Prostate gland (tissue), 2 donors: ENCODE measurements around the gene POGLUT2.

Experiments
- CTCF ChIP-seq, 4 experiments: fragments of 200-600 bp in 2 of 4; fragments of 450-650 bp in 2 of 4; sonication (generic) in 2 of 4; IDR thresholded peaks; 1 replicate in 3 of 4; 2 replicates in 1 of 4; pipeline ENCODE4 v1.5.1; 2016 to 2019; ENCODE audit warnings: antibody characterized with exemption in 4 of 4, mild to moderate bottlenecking in 2 of 4, moderate library complexity in 2 of 4
- POLR2A ChIP-seq: fragments of 450-650 bp; IDR thresholded peaks from one replicate; pipeline ENCODE4 v1.6.1; 2016; ENCODE audit warnings: antibody characterized with exemption, mild to moderate bottlenecking

- TF ChIP-seq CTCF (IDR thresholded peaks at IDR 0.05) (no peak), POLR2A (no peak)
Observed at GRCh38 chr13:102757006-102757405, 41.8 kb downstream of the POGLUT2 start.
